ENCODE results near the gene BDNF.

DNA sequence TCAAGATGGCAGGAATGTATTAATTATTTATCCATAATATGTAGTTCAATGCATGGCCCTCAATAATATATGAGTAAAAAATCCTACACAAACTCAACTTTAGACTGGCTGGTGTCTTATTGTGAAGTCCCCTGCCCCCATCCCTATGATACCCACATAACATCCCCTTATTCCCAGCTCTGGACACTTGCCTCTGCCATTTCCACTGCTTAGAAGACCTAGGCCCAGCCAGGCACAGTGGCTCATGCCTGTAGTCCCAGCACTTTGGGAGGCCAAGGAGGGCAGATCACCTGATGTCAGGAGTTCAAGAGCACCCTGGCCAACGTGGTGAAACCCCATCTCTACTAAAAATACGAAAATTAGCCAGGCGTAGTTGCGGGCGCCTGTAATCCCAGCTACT, 84.4 kb downstream of the BDNF start:
- TF ChIP-seq GABPA (IDR thresholded peaks at IDR 0.05 in 1 of 2, conservative IDR thresholded peaks at IDR 0.05 in 1 of 2): no peak
- TF ChIP-seq SP1 (IDR thresholded peaks at IDR 0.05): no peak
- TF ChIP-seq, protein P1, sequence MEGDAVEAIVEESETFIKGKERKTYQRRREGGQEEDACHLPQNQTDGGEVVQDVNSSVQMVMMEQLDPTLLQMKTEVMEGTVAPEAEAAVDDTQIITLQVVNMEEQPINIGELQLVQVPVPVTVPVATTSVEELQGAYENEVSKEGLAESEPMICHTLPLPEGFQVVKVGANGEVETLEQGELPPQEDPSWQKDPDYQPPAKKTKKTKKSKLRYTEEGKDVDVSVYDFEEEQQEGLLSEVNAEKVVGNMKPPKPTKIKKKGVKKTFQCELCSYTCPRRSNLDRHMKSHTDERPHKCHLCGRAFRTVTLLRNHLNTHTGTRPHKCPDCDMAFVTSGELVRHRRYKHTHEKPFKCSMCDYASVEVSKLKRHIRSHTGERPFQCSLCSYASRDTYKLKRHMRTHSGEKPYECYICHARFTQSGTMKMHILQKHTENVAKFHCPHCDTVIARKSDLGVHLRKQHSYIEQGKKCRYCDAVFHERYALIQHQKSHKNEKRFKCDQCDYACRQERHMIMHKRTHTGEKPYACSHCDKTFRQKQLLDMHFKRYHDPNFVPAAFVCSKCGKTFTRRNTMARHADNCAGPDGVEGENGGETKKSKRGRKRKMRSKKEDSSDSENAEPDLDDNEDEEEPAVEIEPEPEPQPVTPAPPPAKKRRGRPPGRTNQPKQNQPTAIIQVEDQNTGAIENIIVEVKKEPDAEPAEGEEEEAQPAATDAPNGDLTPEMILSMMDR (IDR thresholded peaks at IDR 0.05; ENCODE audit: low read depth, low read length, missing input control): no peak
- TF ChIP-seq, protein P2, sequence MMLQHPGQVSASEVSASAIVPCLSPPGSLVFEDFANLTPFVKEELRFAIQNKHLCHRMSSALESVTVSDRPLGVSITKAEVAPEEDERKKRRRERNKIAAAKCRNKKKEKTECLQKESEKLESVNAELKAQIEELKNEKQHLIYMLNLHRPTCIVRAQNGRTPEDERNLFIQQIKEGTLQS (IDR thresholded peaks at IDR 0.05): no peak
- no peak for TF ChIP-seq RAD21 (IDR thresholded peaks at IDR 0.05)
- TF ChIP-seq, protein P3, sequence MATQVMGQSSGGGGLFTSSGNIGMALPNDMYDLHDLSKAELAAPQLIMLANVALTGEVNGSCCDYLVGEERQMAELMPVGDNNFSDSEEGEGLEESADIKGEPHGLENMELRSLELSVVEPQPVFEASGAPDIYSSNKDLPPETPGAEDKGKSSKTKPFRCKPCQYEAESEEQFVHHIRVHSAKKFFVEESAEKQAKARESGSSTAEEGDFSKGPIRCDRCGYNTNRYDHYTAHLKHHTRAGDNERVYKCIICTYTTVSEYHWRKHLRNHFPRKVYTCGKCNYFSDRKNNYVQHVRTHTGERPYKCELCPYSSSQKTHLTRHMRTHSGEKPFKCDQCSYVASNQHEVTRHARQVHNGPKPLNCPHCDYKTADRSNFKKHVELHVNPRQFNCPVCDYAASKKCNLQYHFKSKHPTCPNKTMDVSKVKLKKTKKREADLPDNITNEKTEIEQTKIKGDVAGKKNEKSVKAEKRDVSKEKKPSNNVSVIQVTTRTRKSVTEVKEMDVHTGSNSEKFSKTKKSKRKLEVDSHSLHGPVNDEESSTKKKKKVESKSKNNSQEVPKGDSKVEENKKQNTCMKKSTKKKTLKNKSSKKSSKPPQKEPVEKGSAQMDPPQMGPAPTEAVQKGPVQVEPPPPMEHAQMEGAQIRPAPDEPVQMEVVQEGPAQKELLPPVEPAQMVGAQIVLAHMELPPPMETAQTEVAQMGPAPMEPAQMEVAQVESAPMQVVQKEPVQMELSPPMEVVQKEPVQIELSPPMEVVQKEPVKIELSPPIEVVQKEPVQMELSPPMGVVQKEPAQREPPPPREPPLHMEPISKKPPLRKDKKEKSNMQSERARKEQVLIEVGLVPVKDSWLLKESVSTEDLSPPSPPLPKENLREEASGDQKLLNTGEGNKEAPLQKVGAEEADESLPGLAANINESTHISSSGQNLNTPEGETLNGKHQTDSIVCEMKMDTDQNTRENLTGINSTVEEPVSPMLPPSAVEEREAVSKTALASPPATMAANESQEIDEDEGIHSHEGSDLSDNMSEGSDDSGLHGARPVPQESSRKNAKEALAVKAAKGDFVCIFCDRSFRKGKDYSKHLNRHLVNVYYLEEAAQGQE (IDR thresholded peaks at IDR 0.05): no peak
- TF ChIP-seq JUND (IDR thresholded peaks at IDR 0.05): no peak
- TF ChIP-seq TAF1 (conservative IDR thresholded peaks at IDR 0.05): no peak
- TF ChIP-seq YY1 (IDR thresholded peaks at IDR 0.05): no peak
- no peak for TF ChIP-seq RXRA (IDR thresholded peaks at IDR 0.05)
- no peak for TF ChIP-seq EGR1 (IDR thresholded peaks at IDR 0.05; ENCODE audit: low read depth in 2 of 2)

Data from liver (tissue), 3 donors.